Measurements from ENCODE around the gene ARHGEF17.

DNA sequence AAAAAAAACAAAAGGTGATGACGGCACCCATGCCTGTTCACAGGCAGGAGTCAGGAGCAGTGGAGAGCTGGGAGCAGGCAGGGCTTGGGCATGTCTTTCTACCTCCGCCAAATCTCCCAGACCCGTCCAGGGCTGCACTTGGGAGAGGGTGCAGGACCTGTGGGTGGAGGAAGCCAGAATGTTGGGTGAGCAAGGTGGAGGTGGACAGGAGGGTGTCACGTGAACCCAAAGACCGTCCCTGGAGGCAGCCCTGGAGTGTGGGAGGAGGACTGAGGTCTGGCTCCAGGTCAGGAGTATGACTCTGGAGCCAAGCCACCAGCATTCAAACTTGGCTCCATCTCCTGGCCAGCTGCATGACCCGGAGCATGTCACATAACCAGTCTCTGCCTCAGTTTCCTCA, 41.6 kb downstream of the ARHGEF17 start:
- TF ChIP-seq, protein P1, sequence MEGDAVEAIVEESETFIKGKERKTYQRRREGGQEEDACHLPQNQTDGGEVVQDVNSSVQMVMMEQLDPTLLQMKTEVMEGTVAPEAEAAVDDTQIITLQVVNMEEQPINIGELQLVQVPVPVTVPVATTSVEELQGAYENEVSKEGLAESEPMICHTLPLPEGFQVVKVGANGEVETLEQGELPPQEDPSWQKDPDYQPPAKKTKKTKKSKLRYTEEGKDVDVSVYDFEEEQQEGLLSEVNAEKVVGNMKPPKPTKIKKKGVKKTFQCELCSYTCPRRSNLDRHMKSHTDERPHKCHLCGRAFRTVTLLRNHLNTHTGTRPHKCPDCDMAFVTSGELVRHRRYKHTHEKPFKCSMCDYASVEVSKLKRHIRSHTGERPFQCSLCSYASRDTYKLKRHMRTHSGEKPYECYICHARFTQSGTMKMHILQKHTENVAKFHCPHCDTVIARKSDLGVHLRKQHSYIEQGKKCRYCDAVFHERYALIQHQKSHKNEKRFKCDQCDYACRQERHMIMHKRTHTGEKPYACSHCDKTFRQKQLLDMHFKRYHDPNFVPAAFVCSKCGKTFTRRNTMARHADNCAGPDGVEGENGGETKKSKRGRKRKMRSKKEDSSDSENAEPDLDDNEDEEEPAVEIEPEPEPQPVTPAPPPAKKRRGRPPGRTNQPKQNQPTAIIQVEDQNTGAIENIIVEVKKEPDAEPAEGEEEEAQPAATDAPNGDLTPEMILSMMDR (IDR thresholded peaks at IDR 0.05 in 8 of 11, conservative IDR thresholded peaks at IDR 0.05 in 3 of 11), result no peak
- TF ChIP-seq POLR2AphosphoS5 (IDR thresholded peaks at IDR 0.05), result no peak
- TF ChIP-seq POLR2A (IDR thresholded peaks at IDR 0.05), result no peak

Data from spleen (tissue), 7 donors.